GM19452 (cell line): ENCODE data around the gene ARHGEF10L.
"Not testable (repeated sequence)": the region's sequence is repeated elsewhere in the genome, so short reads cannot be mapped to it uniquely, and the experiment has no call there.

Experiments
- ATAC-seq: cut with Tn5 transposase; IDR thresholded peaks from one replicate; pipeline ENCODE4 v1.9.1; 2021; ENCODE audit not compliant: unreplicated experiment

Gene ARHGEF10L

GRCh38 chr1:17539477-17540254, at the start of gene ARHGEF10L:
Gene ARHGEF10L (plus strand): TSS chr1:17539698. CDS start chr1:17580596, 40,898 bp downstream.
- no peak for ATAC-seq

- not testable (repeated sequence) for ATAC-seq
Measured at GRCh38 chr1:17489768-17490417, 49.6 kb upstream of the ARHGEF10L start.

- ATAC-seq = not testable (repeated sequence)
Measured at GRCh38 chr1:17490667-17491066, 48.8 kb upstream of the ARHGEF10L start.

GRCh38 chr1:17494114-17494729, 45.3 kb upstream of the ARHGEF10L start:
- no peak for ATAC-seq

GRCh38 chr1:17496419-17496818, 43.1 kb upstream of the ARHGEF10L start:
- ATAC-seq = no peak

GRCh38 chr1:17498214-17498613, 41.3 kb upstream of the ARHGEF10L start:
- ATAC-seq = no peak

- no peak for ATAC-seq
Measured at GRCh38 chr1:17502326-17502778, 37.1 kb upstream of the ARHGEF10L start.

GRCh38 chr1:17503146-17503545, 36.4 kb upstream of the ARHGEF10L start:
- ATAC-seq = no peak

GRCh38 chr1:17507200-17507599, 32.3 kb upstream of the ARHGEF10L start:
- not testable (repeated sequence) for ATAC-seq

GRCh38 chr1:17507915-17508314, 31.6 kb upstream of the ARHGEF10L start:
- no peak for ATAC-seq

- no peak for ATAC-seq
Measured at GRCh38 chr1:17509363-17509762, 30.1 kb upstream of the ARHGEF10L start.

- no peak for ATAC-seq
Measured at GRCh38 chr1:17510138-17510537, 29.4 kb upstream of the ARHGEF10L start.

GRCh38 chr1:17511188-17511587, 28.3 kb upstream of the ARHGEF10L start:
- ATAC-seq = no peak

- ATAC-seq = no peak
Measured at GRCh38 chr1:17513131-17513530, 26.4 kb upstream of the ARHGEF10L start.

GRCh38 chr1:17514776-17515175, 24.7 kb upstream of the ARHGEF10L start:
- ATAC-seq = no peak

GRCh38 chr1:17515902-17516301, 23.6 kb upstream of the ARHGEF10L start:
- no peak for ATAC-seq

GRCh38 chr1:17516303-17517214, 22.9 kb upstream of the ARHGEF10L start:
- no peak for ATAC-seq

- ATAC-seq = no peak
Measured at GRCh38 chr1:17520041-17520440, 19.5 kb upstream of the ARHGEF10L start.

- ATAC-seq = no peak
Measured at GRCh38 chr1:17520473-17521319, 18.8 kb upstream of the ARHGEF10L start.
